Gastrocnemius medialis (tissue), 4 donors: ENCODE results near the gene NLRP9. TPM values are rescaled to one million over a fixed set of nuclear protein-coding genes. Genes with fewer than 3 reads are reported as not detected.

Experiments
- ATAC-seq, 2 donors: fragments of 150-250 bp; one replicate each; pipeline ENCODE4 v1.9.1; 2016
- DNase-seq, 2 donors: peaks; one replicate each; pipeline ENCODE4 v3.0.0-alpha.2; 2019
- H3K27ac ChIP-seq, 4 donors: fragments of 200-600 bp; sonication (generic); 1 replicate in 1 of 4; 2 replicates in 3 of 4; pipeline ENCODE4 v1.5.1; 2016 to 2018; ENCODE audit warnings: mild to moderate bottlenecking in 2 of 4, moderate library complexity in 1 of 4
- H3K27me3 ChIP-seq, 3 donors: fragments of 200-600 bp; sonication (generic) in 2 of 3; 1 replicate in 1 of 3; 2 replicates in 2 of 3; pipeline versions ENCODE4 v1.5.1 to v1.6.0; 2016 to 2019; ENCODE audit warnings: mild to moderate bottlenecking in 1 of 3, moderate library complexity in 1 of 3
- H3K36me3 ChIP-seq, 2 donors: fragments of 200-600 bp; sonication (generic) in 1 of 2; one replicate each; pipeline ENCODE4 v1.5.1; 2017 to 2018
- H3K4me1 ChIP-seq, 2 donors: fragments of 200-600 bp; sonication (generic) in 1 of 2; one replicate each; pipeline ENCODE4 v1.5.1; 2016 to 2017; ENCODE audit warnings: mild to moderate bottlenecking in 2 of 2
- H3K4me3 ChIP-seq, 4 donors: fragments of 200-600 bp; sonication (generic) in 3 of 4; 1 replicate in 1 of 4; 2 replicates in 3 of 4; pipeline ENCODE4 v1.5.1; 2016 to 2019; ENCODE audit warnings: mild to moderate bottlenecking in 2 of 4
- H3K9me3 ChIP-seq, 3 donors: fragments of 200-600 bp; sonication (generic) in 2 of 3; 1 replicate in 1 of 3; 2 replicates in 2 of 3; pipeline ENCODE4 v1.5.1; 2016 to 2019
- CTCF ChIP-seq, 5 experiments: fragments of 450-650 bp in 3 of 5; fragments of 200-600 bp in 2 of 5; sonication (generic) in 2 of 5; IDR thresholded peaks in 4 of 5; conservative IDR thresholded peaks in 1 of 5; 1 replicate in 4 of 5; 2 replicates in 1 of 5; pipeline ENCODE4 v1.5.1; 2016 to 2019; ENCODE audit warnings: antibody characterized with exemption in 5 of 5, mild to moderate bottlenecking in 3 of 5, moderate library complexity in 3 of 5
- POLR2A ChIP-seq, 2 donors: fragments of 450-650 bp; IDR thresholded peaks; one replicate each; pipeline ENCODE4 v1.6.1; 2017; ENCODE audit warnings: antibody characterized with exemption in 2 of 2, mild to moderate bottlenecking in 2 of 2, moderate library complexity in 2 of 2
- in situ Hi-C, 4 donors: fragments of 200-750 bp; cut with MboI; loops; one replicate each; pipeline versions ENCODE4 v1.15.0 to v1.8.0; 2017; ENCODE audit warnings: low sequenced_read_pairs in 4 of 4
- intact Hi-C: fragments of 100-400 bp; cut with DNase I; formaldehyde crosslinking; loops from one replicate; pipeline ENCODE4 v1.15.1; 2023; ENCODE audit warnings: low total_unique reads
- total RNA-seq, 4 donors: library from RNA; depleted of rRNA; stranded (reverse); fragments of >200 nt; gene quantifications; one replicate each; pipeline versions ENCODE4 v1.1.0 to v1.2.3, GENCODE V29; 2016

NLRP9 gene
- total RNA-seq, 4 donors from 2014 or later, result not detected

- TF ChIP-seq POLR2A (IDR thresholded peaks at IDR 0.05), result no peak
- no peak for TF ChIP-seq CTCF (IDR thresholded peaks at IDR 0.05 in 4 of 5, conservative IDR thresholded peaks at IDR 0.05 in 1 of 5)
- Histone ChIP-seq H3K27ac (no peak overlapping the region), H3K4me1 (no peaks in the 10 kb centered on the region), H3K36me3 (no peaks in the 10 kb centered on the region), H3K27me3 (peaks cover 4 to 31% (median 14%) of the 10 kb centered on the region in 3 donors), H3K9me3 (no peaks in the 10 kb centered on the region), H3K4me3 (no peak overlapping the region)
- ATAC-seq (no peak), DNase-seq (no peak)
- in situ Hi-C loops, result no loop called here
- intact Hi-C loops, result no loop called here
These were observed 21.7 kb downstream of the NLRP9 start for GRCh38 chr19:55716531-55716930.

GRCh38 chr19:55712804-55713631, 25.2 kb downstream of the NLRP9 start:
- H3K4me1 ChIP-seq, result no peaks in the 10 kb centered on the region
- no peaks in the 10 kb centered on the region for H3K36me3 ChIP-seq
- peaks cover 4 to 17% (median 11%) of the 10 kb centered on the region in 3 donors for H3K27me3 ChIP-seq
- DNase-seq, result no peak
- in situ Hi-C loops, result no loop called here
- intact Hi-C loops, result no loop called here
- no peaks in the 10 kb centered on the region for H3K9me3 ChIP-seq
- no peak for TF ChIP-seq POLR2A (IDR thresholded peaks at IDR 0.05)
- TF ChIP-seq CTCF (IDR thresholded peaks at IDR 0.05 in 4 of 5, conservative IDR thresholded peaks at IDR 0.05 in 1 of 5), result no peak
- H3K4me3 ChIP-seq, result no peak overlapping the region
- ATAC-seq, result no peak
- H3K27ac ChIP-seq, result no peak overlapping the region

GRCh38 chr19:55711719-55712118, 26.5 kb downstream of the NLRP9 start:
- DNase-seq (no peak), ATAC-seq (no peak)
- Histone ChIP-seq H3K27ac (no peak overlapping the region), H3K9me3 (no peaks in the 10 kb centered on the region), H3K27me3 (peaks cover 4 to 11% (median 8%) of the 10 kb centered on the region in 3 donors), H3K4me1 (no peaks in the 10 kb centered on the region), H3K4me3 (no peak overlapping the region), H3K36me3 (no peaks in the 10 kb centered on the region)
- intact Hi-C loops (no loop called here), in situ Hi-C loops (no loop called here)
- no peak for TF ChIP-seq POLR2A (IDR thresholded peaks at IDR 0.05)
- TF ChIP-seq CTCF (IDR thresholded peaks at IDR 0.05 in 4 of 5, conservative IDR thresholded peaks at IDR 0.05 in 1 of 5), result no peak

- Histone ChIP-seq H3K4me3 (no peak overlapping the region), H3K27ac (no peak overlapping the region), H3K36me3 (no peaks in the 10 kb centered on the region), H3K4me1 (no peaks in the 10 kb centered on the region), H3K27me3 (no peaks in the 10 kb centered on the region), H3K9me3 (no peaks in the 10 kb centered on the region)
- intact Hi-C loops, result no loop called here
- TF ChIP-seq CTCF (IDR thresholded peaks at IDR 0.05 in 4 of 5, conservative IDR thresholded peaks at IDR 0.05 in 1 of 5) (no peak), POLR2A (IDR thresholded peaks at IDR 0.05) (no peak)
- in situ Hi-C loops, result no loop called here
- ATAC-seq, result no peak
- no peak for DNase-seq
These were observed 32.2 kb downstream of the NLRP9 start for GRCh38 chr19:55705972-55706371.
